Measurements from ENCODE around the gene SLCO3A1.

DNA sequence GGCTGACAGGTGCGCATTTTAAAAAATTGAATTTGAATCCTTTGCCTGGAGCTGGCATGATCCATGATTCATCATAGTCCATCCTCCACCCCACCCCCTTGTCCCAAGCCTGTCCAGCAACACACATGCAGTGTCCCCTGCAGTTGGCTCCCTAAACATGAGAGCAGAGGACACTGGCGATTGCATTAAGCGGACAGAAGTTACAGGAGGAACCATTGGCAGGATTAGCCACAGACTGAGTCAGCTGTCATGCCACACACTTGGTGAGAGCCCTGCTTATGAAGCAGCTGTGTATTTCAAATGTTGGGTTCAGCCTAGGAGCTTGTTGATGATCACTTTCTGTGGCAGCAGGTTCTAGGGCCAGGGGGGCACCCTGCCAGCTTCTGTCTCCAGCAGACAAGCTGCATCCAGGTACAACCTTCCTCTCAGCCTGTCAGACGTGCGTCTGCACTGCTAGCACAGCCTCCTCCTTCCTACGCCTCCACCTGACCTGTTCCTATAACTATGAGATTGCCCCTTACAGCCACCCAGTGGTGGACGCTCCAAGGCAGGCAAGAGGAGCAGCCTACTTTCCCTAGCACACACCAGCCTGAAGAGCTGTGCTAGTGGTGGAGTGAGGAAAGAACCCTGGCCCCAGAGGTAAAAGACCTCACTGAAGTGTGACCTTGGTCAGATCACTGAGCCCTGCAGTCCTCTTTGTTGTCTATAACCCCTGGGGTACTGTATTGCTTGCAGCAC lies 121.9 kb downstream of the SLCO3A1 start:
- TF ChIP-seq POLR2A (IDR thresholded peaks at IDR 0.05): no peak
- no peak for TF ChIP-seq CTCF (IDR thresholded peaks at IDR 0.05)
- TF ChIP-seq POLR2AphosphoS5 (IDR thresholded peaks at IDR 0.05): no peak
- TF ChIP-seq EP300 (IDR thresholded peaks at IDR 0.05): no peak
